Gastrocnemius medialis (tissue), 4 donors: ENCODE measurements around the gene FUT7.

Experiments used
- POLR2A ChIP-seq, 2 donors: fragments of 450-650 bp; IDR thresholded peaks; one replicate each; pipeline ENCODE4 v1.6.1; 2017; ENCODE audit warnings: antibody characterized with exemption in 2 of 2, mild to moderate bottlenecking in 2 of 2, moderate library complexity in 2 of 2
- TF ChIP-seq, protein P1 (sequence below), 5 experiments: fragments of 450-650 bp in 3 of 5; fragments of 200-600 bp in 2 of 5; sonication (generic) in 2 of 5; IDR thresholded peaks in 4 of 5; conservative IDR thresholded peaks in 1 of 5; 1 replicate in 4 of 5; 2 replicates in 1 of 5; pipeline ENCODE4 v1.5.1; 2016 to 2019; ENCODE audit warnings: antibody characterized with exemption in 5 of 5, mild to moderate bottlenecking in 3 of 5, moderate library complexity in 3 of 5

DNA sequence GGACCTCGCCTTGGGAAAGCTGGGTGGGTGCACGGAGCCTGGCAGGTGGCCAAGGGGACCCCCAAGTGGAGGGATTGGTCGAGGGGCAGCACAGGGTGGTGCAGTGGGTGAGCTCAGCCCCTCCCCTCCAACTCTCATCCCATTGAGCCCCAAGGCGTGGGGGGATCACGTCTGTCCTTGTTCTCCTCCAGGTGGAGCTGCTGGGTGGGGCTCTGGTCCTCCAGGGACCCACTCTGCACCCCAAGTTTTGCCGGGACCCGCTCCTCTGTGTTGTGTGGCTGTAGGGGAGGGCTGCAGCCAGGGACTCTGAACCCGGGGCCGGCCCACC is 3.6 kb upstream of the FUT7 start:
- TF ChIP-seq, protein P1, sequence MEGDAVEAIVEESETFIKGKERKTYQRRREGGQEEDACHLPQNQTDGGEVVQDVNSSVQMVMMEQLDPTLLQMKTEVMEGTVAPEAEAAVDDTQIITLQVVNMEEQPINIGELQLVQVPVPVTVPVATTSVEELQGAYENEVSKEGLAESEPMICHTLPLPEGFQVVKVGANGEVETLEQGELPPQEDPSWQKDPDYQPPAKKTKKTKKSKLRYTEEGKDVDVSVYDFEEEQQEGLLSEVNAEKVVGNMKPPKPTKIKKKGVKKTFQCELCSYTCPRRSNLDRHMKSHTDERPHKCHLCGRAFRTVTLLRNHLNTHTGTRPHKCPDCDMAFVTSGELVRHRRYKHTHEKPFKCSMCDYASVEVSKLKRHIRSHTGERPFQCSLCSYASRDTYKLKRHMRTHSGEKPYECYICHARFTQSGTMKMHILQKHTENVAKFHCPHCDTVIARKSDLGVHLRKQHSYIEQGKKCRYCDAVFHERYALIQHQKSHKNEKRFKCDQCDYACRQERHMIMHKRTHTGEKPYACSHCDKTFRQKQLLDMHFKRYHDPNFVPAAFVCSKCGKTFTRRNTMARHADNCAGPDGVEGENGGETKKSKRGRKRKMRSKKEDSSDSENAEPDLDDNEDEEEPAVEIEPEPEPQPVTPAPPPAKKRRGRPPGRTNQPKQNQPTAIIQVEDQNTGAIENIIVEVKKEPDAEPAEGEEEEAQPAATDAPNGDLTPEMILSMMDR (IDR thresholded peaks at IDR 0.05 in 4 of 5, conservative IDR thresholded peaks at IDR 0.05 in 1 of 5) = peak in 2 of 5 experiments; percentile 8 to 16
- no peak for TF ChIP-seq POLR2A (IDR thresholded peaks at IDR 0.05)
